ENCODE data around the gene APOBEC3H. TPM values are rescaled to one million over a fixed set of nuclear protein-coding genes. Genes with fewer than 3 reads are reported as not detected.
"Not testable (repeated sequence)": the region's sequence is repeated elsewhere in the genome, so short reads cannot be mapped to it uniquely, and the experiment has no call there.

APOBEC3H gene
- polyA plus RNA-seq, 1 experiment = 0.11 TPM

GRCh38 chr22:39068033-39068785 lies 28.8 kb upstream of the APOBEC3H start:
- ChIA-PET CTCF (no interaction called here), POLR2A (no interaction called here)
- 0 out of 2 replicates have a peak, but pooled peaks have one; percentile 4 for TF ChIP-seq CTCF (IDR thresholded peaks at IDR 0.05; ENCODE audit: low read depth, low read length)
- no peak for DNase-seq (ENCODE audit: low read depth, low spot score)
- Histone ChIP-seq H3K27me3 (ENCODE audit: control insufficient read depth, insufficient read depth, low read length) (peaks cover 22% of the 10 kb centered on the region), H3K4me3 (ENCODE audit: low read depth, low read length) (no peak overlapping the region), H3K9me3 (ENCODE audit: control insufficient read depth, insufficient read depth, low read length) (no peaks in the 10 kb centered on the region), H3K27ac (ENCODE audit: low read depth, low read length) (no peak overlapping the region)

DNA sequence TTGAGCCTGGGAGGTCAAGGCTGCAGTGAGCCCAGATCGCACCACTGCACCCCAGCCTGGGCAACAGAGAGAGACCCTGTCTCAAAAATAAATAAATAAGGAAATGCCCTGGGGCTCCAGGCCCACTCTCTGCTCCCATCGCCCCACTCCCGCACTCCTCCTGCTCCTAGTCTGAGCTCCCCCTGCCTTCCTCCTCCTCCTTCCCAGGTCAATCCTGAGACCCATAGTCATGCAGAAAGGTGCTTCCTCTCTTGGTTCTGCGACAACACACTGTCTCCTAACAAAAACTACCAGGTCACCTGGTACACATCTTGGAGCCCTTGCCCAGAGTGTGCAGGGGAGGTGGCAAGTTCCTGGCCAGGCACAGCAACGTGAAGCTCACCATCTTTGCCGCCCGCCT lies 26.9 kb upstream of the APOBEC3H start:
- DNase-seq (ENCODE audit: low read depth, low spot score) = no peak
- POLR2A ChIA-PET = no interaction called here
- no peak for TF ChIP-seq CTCF (IDR thresholded peaks at IDR 0.05; ENCODE audit: low read depth, low read length)
- Histone ChIP-seq H3K4me3 (ENCODE audit: low read depth, low read length) (no peak overlapping the region), H3K9me3 (ENCODE audit: control insufficient read depth, insufficient read depth, low read length) (no peaks in the 10 kb centered on the region), H3K27me3 (ENCODE audit: control insufficient read depth, insufficient read depth, low read length) (peaks cover 22% of the 10 kb centered on the region), H3K27ac (ENCODE audit: low read depth, low read length) (no peak overlapping the region)
- CTCF ChIA-PET = no interaction called here

DNA sequence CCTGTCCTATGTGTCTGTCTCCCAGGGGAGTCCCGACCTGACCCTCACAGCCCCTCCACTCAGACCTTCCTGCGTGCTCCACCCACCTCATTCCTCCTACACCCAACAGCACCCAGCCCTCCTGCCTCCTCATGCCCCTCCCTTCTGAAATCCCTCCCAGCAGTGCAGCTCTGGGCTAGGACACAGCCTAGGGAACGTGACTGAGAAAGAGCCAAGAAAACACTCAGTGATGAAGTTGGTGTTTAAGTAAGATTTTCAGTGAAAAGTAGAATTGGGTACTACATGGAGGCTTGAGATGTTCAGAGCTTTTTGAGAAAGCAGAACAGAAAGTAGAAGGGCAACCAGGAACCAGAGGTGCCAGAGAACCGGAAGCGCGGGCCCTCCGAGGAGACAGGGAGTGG lies 24.5 kb upstream of the APOBEC3H start:
- H3K4me3 ChIP-seq (ENCODE audit: low read depth, low read length); POLR2A ChIA-PET; DNase-seq (ENCODE audit: low read depth, low spot score); H3K9me3 ChIP-seq (ENCODE audit: control insufficient read depth, insufficient read depth, low read length); CTCF ChIA-PET; H3K27ac ChIP-seq (ENCODE audit: low read depth, low read length): not testable (repeated sequence)
- peaks cover 15% of the 10 kb centered on the region for H3K27me3 ChIP-seq (ENCODE audit: control insufficient read depth, insufficient read depth, low read length)

GRCh38 chr22:39073981-39074380 lies 23.1 kb upstream of the APOBEC3H start:
- CTCF ChIA-PET = no interaction called here
- Histone ChIP-seq H3K27ac (ENCODE audit: low read depth, low read length) (no peak overlapping the region), H3K27me3 (ENCODE audit: control insufficient read depth, insufficient read depth, low read length) (peaks cover 10% of the 10 kb centered on the region), H3K4me3 (ENCODE audit: low read depth, low read length) (no peak overlapping the region), H3K9me3 (ENCODE audit: control insufficient read depth, insufficient read depth, low read length) (no peaks in the 10 kb centered on the region)
- DNase-seq (ENCODE audit: low read depth, low spot score) = no peak
- TF ChIP-seq CTCF (IDR thresholded peaks at IDR 0.05; ENCODE audit: low read depth, low read length) = no peak
- POLR2A ChIA-PET = no interaction called here

GRCh38 chr22:39076155-39077025 lies 20.7 kb upstream of the APOBEC3H start:
- CTCF ChIA-PET; H3K27me3 ChIP-seq (ENCODE audit: control insufficient read depth, insufficient read depth, low read length): not testable (repeated sequence)
- H3K4me3 ChIP-seq (ENCODE audit: low read depth, low read length) = peak overlapping the region; percentile 17; the same call in 1 of the 2 replicates

GRCh38 chr22:39077026-39077840 lies 19.8 kb upstream of the APOBEC3H start, which contains the start of gene APOBEC3G:
TSS of gene APOBEC3G (plus strand) at chr22:39077275. CDS start at chr22:39077362, 87 bp downstream.
- Histone ChIP-seq H3K4me3 (ENCODE audit: low read depth, low read length) (peak within 1 kb of the TSS; percentile 58), H3K27ac (ENCODE audit: low read depth, low read length) (peak within 1 kb of the TSS; percentile 39)
- H3K9me3 ChIP-seq (ENCODE audit: control insufficient read depth, insufficient read depth, low read length); H3K27me3 ChIP-seq (ENCODE audit: control insufficient read depth, insufficient read depth, low read length); DNase-seq (ENCODE audit: low read depth, low spot score); POLR2A ChIA-PET: not testable (repeated sequence)
- CTCF ChIA-PET = interaction anchor here (0.6 kb wide), 1 partner anchor 319 kb away, joined by 4 read pairs; no protein-coding TSS in a partner anchor

More at GRCh38 chr22:39076155-39077025, 20.7 kb upstream of the APOBEC3H start:
- DNase-seq (ENCODE audit: low read depth, low spot score); POLR2A ChIA-PET; H3K9me3 ChIP-seq (ENCODE audit: control insufficient read depth, insufficient read depth, low read length); H3K27ac ChIP-seq (ENCODE audit: low read depth, low read length): not testable (repeated sequence)

- peak overlapping the region; percentile 58 for H3K4me3 ChIP-seq (ENCODE audit: low read depth, low read length)
- H3K27me3 ChIP-seq (ENCODE audit: control insufficient read depth, insufficient read depth, low read length); CTCF ChIA-PET; DNase-seq (ENCODE audit: low read depth, low spot score); POLR2A ChIA-PET; H3K27ac ChIP-seq (ENCODE audit: low read depth, low read length); H3K9me3 ChIP-seq (ENCODE audit: control insufficient read depth, insufficient read depth, low read length): not testable (repeated sequence)
These were observed 19.1 kb upstream of the APOBEC3H start for GRCh38 chr22:39077912-39078311.

Data from AG04450 (cell line).